Stimulated activated CD4-positive, alpha-beta T cell treated with anti-CD3 and anti-CD28 coated beads, Interleukin-12 subunit alpha, Interleukin-12 subunit beta, amount 100 ng/mL, for 24 hours (primary cell): ENCODE data around the gene NT5DC3.
"Not testable (repeated sequence)": the region's sequence is repeated elsewhere in the genome, so short reads cannot be mapped to it uniquely, and the experiment has no call there.

Experiments
- DNase-seq, 2 experiments: peaks; one replicate each; pipeline ENCODE4 v3.0.0-alpha.2; 2020; ENCODE audit warnings: low read depth in 2 of 2

Gene NT5DC3

DNA sequence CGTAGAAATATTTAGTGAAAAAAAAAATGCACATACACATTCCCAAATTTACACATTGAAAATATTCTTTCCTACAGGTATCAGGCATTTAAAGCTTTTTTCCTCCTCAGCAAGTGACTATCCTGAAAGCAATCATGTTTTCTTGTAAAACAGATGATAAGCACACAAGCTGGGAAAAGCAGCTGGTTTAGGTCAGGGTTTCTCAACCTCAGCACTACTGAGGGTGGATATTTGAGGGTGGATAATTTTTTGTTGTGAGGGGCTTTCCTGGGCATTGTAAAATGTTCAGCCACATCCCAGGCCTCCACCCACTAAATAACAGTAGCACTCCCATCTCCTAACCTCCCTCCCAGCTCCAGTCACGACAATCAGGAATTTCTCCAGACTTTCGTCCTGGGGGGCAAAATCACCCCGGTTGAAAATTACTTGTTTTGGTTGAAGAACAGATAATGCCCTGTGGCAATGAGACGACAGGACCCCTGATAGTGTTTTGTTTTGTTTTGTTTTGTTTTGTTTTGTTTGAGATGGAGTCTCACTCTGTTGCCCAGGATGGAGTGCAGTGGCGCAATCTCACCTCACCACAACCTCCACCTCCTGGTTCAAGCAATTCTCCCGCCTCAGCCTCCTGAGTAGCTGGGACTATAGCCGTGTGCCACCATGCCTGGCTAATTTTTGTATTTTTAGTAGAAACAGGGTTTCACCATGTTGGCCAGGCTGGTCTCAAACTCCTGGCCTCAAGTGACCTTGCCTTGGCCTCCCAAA is 15.0 kb upstream of the NT5DC3 start:
- DNase-seq, result no peak

DNA sequence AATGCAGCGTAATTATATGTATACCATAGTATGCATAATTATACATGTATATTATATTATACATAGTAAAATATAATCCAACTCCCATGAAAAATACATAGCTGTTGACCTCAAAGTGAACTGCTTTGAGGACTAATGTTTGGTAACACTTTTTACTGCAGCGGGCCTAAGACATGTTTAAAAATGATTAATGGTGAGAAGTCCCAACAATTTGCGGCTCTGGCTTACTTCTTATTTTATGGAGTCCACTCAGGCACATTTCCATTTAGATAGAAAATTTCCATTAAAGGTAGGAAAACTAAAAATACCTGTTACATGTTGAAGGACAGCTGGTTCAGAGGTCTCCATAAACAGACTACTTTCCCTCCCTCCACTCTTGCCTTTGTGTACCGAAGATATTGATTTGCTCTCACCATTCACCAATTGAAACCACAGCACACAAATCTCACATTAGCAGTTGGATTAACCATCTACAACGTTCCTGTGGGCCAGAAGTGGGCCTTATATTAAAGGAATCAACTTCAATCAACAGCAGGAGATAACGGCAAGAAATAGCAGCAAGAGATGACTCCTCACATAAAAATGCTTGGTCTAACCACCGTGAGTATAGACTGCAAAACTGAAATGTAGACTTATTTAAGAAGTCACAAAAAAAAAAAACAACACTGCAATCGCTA is 14.1 kb upstream of the NT5DC3 start:
- DNase-seq, result no peak

DNA sequence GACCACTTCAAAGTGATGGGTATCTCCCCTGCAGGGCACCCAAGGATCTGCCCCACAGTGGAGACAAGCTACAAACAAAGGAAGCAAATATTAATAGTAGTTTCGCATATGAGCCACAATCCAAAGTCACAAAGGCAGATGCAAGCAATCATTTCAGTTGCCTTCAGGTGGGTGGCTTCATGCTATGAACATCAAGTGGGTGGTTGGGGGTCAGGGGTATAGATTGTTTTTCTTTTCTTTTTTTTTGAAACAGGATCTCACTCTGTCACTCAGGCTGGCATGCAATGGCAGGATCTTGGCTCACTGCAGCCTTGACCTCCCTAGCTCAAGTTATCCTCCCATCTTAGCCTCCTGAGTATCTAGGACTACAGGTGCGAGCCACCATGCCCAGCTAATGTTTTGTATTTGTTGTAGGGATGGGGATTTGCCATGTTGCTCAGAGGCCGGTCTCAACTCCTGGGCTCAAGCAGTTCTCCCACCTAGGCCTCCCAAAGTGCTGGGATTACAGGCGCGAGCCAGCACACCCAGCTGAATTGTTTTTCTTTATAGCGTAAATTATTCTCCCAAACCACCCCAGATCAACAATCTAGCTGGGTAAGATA is 13.4 kb upstream of the NT5DC3 start:
- DNase-seq, result no peak

DNA sequence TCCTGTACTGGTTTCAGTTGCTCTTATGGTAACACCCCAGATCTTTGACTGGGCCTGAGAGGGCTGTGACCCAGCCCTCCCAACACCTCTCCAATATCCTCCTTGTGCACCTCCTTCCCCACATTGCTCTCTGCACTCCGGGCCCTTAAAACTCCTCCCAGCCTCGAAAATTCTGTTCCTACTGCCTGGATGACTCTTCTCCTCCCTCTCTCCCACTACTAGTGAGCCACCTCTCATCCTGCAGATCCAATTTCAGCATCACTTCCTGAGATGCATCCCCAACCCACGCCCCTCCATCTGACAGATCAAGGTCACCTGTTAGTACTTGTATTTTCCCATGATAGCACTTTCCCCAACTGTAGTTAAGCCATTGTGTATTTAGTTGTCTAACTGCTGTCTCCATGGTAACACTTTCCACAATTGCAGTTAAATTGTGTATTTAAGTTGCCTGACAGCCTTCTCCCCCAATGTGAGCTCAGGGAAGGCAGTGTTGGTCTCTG is 11.5 kb upstream of the NT5DC3 start:
- DNase-seq, result no peak

DNA sequence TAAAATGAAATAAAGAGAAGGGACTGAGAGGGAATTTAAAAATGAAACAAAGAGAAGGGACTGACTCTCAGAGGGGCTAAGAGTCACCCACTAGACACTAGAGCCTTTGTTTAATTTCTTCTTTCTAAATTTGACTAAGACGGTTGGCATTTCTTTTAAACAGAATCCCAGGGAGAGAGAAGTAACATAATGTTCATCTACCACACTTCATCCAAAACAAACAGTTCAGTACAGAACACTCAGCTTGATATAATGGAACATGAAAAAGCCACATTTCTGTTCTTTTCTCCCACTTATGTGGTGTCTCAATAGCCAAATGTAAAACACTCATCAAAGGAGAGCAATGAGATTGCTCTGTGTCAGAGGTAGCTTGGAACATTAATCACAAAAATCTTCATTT is 10.1 kb upstream of the NT5DC3 start:
- DNase-seq, result no peak

DNA sequence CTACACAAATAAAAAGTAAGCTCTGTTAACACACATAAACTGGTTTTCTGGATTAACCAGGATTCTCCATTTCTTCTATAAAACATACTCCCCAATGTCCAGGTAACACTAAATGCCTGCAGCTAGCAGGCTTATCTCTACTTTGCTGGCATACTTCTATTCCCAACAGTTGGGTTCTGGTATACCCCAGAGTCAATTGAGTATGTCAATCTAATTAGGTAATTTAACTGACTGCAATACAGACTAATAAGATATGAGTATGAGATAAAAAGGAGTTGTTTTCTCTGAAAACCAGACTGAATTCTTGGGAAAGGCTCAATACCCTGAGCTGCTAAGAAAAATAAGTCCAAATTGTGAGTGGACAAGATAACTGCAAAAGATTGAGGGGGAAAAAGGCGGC is 9.4 kb upstream of the NT5DC3 start:
- no peak for DNase-seq

DNA sequence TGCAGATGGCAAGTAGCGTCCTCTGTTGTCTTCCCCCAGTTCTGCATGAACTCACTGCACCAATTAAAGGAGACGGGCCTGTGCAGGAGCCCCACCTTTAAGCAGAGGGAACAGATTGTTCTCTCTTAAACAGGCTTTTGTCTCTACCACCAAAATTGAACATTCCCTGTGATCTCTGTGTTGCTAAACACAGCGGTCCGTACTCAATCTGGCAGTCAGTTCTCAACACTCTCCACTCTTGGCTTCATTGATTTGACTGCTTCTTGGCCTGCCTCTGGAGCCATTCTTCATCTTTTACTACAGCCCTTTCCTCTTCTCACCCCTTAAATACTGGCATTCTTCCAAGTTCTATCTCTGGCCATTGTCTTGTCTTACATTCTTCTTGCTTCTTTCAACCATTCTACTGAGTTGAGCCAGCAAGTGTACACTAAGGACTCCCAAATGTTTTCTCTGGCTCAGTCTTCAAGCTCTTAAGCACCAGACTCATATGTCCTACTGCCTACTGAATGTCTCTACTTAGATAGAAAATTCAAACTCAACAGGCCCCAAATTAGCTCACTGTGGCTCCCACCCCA is 8.0 kb upstream of the NT5DC3 start:
- no peak for DNase-seq

DNA sequence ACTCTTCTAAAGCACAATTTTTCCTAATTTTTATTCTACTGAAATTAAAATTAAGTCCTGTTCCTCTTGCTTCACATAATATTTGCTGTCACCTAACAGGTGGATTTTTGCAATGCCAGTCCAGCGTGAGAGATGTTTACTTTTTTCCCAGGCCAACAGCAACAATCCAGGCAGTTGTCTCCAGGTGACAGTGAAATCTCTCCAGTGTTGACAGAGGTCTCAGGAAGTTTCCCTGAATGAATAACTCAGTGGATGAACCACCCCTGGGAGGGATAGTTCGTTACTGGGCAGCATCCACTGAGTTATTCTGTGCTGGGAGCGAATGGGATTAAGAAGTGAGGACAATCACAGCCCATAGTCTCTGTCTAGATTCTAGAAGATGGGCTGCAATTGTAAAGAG is 7.1 kb upstream of the NT5DC3 start:
- DNase-seq, result no peak

DNA sequence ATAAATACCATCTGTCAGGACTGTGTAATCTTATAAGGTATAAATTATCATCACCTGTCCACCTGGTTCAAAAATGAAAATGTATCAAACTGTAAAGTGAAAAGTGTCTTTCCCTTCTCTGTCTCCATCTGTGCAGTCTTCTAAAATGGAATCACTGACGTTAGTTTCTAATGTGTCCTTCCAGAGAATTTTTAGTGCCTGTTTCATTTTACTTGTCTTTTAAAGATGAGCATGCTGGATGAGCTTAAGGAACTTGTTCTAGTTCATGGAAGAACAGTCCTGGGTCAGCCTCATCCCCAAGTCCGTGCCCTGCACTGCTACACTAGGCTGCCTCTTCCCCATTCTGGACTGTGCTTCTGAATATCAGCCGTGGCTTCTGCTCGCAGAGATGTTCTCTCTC is 5.4 kb upstream of the NT5DC3 start:
- no peak for DNase-seq

DNA sequence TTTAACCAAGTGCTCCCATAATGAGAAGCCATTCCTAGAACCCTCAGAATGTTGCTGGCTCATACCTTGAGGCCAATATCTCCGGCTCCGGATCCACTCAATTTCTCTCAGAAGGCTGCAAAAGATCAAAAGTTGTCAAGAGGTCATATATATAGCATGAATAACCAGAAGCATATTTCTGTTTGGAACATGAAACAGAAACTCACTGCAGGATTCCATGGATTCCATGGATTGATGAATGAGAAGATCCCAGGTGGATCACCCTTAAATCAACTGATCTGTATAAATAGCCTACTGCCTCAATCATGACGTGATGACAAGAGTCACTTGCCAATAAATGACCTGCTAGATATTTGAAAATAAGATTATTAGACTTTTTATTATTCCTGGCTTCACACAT is 3.3 kb upstream of the NT5DC3 start:
- no peak for DNase-seq

DNA sequence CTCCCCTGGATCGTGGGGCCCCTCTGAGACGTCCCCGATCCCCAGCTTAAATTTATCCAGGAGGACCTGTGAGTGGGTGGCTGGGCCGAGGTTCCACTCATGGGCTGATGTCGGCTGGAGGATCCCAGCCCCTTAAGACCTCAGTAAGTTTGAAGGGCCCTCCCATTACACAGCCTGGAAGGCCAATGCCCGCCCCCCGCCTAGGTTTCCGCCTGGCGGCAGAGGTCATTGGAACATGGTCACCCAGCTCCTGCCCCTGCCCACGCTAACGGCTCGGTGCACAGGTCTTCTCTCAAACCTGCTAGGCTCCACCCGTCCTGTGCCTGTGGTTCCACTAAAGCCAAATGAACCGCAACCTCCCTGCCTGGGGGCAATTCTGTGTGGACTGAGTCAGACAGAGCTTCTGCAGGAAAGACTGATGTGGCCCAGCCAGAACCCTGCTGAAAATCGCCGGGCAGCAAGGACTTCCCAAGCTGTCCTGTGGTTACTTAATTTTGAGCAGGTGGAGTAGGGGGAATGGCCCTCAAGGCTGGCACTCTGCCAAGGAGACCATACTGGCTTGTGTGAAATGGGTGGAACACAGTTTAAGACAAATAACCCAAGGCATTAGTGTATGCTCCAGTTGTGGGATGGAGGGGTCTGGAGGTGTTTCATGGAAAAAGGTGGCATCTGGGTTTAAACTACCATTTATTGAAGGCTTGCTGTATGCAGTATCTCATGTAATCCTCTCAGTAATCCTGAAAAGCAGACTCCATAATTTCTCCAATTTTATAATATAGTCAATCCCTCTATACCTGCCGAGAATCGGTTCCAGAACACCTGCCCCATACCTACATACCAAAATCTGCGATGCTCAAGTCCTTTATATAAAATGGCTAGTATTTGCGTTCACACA is 903 bp upstream of the NT5DC3 start:
- peak in 1 of 2 experiments; percentile 17 for DNase-seq

DNA sequence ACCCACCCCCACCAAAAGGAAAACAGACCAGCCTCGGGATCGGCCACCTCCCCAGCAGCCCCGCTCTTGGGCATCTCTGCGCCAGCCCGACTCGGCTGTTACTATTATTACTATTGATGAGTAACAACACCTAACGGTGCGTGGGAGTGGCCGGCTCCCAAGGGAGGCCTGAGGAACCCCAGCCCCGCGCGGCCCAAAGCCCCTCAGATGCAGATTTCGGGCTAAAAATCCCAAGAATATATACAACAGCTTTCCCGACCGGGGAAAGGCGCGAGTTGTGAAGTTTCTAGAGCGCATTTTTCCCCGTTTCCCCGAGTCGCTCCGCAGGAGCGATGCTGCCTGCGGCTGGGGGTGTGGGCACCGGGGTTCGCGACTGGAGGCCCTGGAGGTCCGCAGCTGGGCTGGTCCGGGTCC is 565 bp downstream of the NT5DC3 start:
- peak; percentile 23 to 37 for DNase-seq

DNA sequence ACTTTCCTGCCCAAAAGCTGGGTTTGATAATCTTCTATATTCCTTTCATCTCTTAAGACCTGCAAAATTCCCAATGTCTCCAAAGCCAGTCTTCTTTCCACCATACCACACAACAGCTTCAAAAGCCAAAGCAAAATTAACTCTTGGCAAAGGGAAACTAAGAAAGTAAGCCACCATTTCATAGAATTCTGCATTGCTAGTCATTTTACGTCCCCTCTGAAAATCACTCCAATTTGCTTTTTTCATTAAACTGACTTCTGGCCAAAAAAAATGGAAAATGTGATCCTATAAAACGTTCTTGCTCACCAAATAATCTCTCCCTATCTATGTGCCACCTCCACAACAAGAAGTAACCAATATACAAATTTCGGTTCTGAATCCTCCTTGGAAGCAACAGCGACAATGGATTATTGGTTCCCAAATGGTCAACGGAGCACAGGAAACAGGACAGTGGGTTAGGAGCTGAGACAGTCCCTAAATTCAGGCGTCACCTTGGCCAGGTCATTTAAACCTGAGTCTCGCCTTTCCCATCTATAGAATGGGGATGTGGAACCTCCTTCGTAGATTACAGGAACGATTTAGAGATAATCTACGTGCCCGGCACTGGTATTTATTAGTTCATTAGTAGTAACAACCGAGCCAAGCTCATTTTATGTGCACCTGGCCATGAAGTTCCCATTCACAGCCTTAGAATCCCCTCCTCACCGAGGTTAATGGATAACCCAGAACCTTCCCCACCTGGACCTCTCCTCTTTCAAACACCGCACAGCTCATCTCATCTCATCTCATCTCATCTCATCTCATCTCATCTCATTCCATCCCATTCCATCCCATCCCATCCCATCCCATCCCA is 1.2 kb downstream of the NT5DC3 start:
- no peak for DNase-seq

DNA sequence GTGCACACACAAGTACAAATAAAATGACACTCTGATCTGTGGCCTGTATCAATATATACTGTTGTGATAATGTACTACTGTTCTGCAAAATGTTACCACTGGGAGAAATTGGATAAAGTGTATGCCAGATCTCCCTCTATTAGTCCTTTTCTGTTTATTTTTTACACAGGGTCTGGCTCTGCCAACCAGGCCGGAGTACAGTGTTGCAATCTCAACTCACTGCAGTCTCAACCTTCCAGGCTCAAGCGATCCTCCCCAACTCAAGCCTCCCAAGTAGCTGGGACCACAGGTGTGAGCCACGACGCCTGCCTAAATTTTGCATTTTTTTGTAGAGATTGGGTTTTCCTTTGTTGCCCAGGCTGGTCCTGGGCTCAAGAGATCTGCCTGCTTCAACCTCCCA is 1.9 kb downstream of the NT5DC3 start:
- no peak for DNase-seq

DNA sequence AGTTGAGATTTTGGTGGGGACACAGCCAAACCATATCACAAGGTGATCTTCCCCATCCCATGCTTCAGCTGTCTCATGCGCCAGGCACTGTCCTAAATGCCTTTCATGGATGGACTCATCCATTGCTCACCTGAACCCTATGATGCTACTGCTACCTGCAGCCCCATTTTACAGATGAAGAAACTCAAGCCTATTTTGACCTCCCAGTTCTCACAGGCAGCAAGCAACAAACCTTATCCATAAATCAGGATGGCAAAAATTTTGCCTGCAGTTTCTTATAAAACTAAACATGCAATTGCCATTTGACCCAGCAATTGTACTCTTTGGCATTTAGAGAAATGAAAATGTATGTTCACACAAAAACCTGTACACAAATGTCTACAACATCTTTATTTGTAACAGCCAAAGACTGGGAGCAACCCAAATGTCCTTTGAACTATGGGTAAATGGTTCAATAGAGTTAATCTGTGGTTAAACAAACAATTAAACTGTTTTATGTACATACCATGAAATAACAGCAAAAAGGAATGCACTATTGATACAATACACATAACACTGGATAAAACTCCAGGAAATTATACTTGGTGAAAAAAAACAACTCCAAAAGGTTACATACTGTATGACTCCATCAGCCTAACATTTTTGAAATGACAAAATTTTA is 2.6 kb downstream of the NT5DC3 start:
- no peak for DNase-seq

DNA sequence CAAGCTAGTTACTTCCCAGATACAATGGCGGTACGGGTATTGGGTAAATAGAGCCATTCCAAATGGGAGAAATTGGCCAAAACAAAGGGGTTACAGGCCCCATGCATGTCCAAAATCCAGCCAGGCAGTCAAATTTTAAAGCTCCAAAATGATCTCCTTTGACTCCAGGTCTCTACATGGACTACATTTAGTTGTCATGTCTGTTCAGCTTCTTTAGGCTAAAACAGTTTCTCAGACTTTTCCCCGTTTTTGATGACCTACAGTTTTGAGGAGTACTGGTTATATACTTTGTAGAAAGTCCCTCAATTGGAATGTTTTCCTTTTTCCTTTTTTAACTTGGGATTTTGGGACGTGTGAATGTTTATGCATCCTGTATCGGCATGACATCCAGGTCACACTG is 4.7 kb downstream of the NT5DC3 start:
- no peak for DNase-seq

DNA sequence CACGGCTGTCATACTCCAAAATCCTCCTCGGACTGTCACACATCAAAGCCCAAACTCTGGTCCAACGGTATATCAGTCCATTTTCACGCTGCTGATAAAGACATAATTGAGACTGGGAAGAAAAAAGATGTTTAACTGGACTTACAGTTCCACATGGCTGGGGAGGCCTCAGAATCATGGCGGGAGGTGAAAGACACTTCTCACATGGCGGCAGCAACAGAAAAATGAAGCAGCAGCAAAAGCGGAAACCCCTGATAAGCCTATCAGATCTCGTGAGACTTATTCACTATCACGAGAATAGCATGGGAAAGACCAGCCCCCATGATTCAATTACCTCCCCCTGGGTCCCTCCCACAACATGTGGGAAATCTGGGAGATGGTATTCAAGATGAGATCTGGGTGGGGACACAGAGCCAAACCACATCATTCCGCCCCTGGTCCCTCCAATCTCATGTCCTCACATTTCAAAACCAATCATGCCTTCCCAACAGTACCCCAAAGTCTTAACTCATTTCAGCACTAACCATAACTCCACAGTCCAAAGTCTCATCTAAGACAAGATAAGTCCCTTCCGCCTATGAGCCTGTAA is 5.2 kb downstream of the NT5DC3 start:
- DNase-seq, result not testable (repeated sequence)

DNA sequence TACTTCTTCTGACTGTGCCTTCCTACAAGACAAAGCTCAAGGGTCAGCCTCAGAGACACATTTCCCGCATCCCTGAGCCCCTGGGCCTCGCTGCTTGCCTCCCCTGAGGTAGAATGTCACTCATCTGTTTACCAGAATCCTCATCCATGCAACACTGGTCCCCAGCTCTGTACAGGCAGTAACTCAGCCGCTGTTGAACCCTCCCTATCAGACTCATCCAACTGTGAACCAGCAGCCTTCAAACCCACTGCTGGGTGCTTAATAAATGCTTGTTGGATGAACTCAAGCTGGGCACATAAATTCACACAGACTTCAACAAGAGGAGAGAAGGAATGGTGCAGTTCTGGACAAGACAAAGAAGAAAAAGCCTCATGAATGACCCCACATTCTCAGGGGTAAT is 6.1 kb downstream of the NT5DC3 start:
- no peak for DNase-seq

DNA sequence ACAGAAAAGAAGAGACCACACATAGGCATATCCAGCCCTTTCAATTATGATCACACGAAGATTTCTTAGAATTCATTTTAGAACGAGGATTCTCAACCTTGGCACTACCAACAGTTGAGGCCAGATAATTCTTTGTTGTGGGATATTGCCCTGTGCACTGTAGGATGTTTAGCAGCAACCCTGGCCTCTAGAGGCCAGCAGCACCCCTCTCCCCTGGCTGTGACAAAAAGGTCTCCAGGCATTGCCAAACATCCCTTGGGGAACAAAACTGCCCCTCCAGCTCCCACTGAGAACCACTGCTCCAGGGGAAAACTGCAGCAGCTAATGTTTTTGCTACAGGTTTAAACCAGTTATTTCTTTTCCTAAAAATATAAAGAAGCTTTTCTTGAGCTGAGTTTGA is 7.1 kb downstream of the NT5DC3 start:
- no peak for DNase-seq
